Dermis blood vessel endothelial cell (primary cell): Measurements from ENCODE around the gene ZNRF1. TPM values are rescaled to one million over a fixed set of nuclear protein-coding genes. Genes with fewer than 3 reads are reported as not detected.
A peak's percentile ranks its signal among the peaks of the same experiment; 100 is the strongest.
"Not testable (repeated sequence)": the region's sequence is repeated elsewhere in the genome, so short reads cannot be mapped to it uniquely, and the experiment has no call there.

Experiments used
- DNase-seq: peaks from one replicate; pipeline ENCODE4 v3.0.0; 2010
- total RNA-seq: library from RNA; depleted of rRNA; stranded (reverse); fragments of >200 nt; gene quantifications from 2 replicates; pipeline ENCODE4 v1.2.3, GENCODE V29; 2014

The ZNRF1 gene
- total RNA-seq, 1 donor from 2014 or later, result 35.7 TPM

DNA sequence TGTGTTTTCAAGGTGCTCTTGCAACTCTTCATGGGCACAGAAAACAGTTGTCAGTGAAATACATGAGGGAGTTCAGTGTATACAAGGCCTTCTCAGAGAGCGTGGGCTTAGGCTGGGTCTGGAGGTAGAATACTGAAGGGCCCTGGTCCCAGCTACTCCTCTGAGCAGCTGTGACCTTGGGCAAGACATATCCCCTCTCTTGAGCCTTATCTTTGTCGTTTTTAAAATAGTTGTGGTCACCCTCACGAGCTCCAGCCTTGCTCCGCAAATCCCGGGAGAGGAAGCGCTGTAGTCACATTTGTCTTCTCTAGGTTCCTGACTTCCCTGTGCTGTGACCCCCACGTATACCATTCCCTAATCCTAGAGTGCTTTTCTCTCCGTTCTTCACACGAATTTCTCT is 3.6 kb downstream of the ZNRF1 start:
- no peak for DNase-seq

DNA sequence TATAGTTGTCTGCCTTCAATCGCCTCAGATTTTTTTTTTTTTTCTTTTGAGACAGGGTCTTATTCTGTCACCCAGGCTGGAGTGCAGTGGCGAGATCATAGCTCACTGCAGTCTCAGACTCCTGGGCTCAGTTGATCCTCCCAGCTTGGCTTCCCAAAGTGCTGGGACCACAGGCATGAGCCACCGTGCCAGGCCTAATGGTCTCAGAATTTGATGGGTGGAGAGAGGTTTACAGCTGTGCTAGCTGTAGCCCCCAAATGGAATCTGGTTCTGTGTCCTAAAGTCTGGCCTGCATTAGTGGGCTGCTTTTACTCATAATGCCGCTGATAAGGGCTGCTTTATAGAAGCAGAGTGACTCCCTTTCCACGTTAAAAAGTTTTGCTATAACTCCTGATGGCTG is 5.1 kb downstream of the ZNRF1 start:
- no peak for DNase-seq

DNA sequence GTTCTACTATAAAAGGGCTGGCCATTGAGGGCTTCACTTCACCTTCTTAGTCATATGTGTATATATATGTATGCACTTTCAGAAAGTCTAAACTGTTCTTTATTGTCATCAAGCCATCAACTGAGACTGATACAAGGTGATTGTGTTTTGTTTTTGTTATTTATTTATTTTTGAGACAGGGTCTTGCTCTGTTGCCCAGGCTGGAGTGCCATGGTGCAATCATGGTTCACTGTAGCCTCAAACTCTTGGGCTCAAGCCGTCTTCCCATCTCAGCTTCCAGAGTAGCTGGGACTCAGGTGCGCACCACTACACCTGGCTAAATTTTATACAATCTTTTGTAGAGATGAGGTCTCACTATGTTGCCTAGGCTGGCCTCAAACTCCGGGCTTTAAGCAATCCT is 5.6 kb downstream of the ZNRF1 start:
- no peak for DNase-seq

DNA sequence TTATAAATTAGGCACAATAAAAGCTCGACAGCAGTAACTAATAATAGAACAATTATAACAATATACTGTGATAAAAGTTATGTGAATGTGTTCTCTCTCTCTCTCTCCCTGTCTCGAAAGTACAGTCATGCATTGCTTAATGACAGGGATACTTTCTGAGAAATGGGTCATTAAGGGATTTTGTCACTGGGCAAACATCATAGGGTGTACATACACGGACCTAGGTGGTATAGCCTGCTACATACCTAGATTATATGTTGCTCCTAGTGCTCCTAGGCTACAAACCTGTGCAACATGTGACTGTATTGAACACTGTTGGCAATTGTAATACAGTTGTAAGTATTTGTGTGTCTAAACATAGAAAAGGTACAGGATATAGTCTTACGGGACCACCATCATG is 6.9 kb downstream of the ZNRF1 start:
- no peak for DNase-seq

DNA sequence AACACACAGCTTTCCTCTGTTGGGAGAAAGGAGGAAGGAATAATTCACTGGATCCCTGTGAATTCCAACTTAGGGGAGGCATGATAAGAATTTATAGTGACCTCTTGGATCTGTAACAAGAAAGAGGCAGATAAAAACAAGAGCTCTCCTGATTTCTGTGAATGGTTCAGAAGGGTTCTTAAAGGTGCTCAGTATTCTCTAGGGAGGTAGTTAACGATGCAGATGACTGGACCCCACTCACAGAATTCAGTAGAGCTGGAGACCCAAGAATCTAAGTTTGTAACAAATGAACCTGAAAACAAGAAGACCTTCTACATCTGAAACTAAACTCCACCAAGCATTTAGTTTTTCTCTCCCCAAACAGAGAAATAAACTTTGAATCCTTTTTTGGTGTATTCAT is 8.6 kb downstream of the ZNRF1 start:
- no peak for DNase-seq

DNA sequence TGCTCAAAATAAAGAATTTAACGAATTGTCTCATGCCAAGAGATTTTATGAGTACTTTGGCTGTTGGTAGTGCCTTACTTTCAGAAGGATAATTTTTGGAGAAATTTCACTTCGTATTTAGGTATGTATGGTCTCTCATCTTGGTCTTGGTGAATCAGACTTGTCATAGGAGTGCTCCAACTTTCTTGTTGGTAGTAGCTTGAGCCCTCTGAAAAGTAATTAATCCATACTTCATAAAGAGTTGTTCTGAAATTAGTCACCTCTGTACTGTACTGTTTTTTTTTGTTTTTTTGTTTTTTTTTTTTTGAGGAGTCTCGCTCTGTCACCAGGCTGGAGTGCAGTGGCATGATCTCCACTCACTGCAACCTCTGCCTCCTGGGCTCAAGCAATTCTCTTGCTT is 11.6 kb downstream of the ZNRF1 start:
- DNase-seq, result no peak

DNA sequence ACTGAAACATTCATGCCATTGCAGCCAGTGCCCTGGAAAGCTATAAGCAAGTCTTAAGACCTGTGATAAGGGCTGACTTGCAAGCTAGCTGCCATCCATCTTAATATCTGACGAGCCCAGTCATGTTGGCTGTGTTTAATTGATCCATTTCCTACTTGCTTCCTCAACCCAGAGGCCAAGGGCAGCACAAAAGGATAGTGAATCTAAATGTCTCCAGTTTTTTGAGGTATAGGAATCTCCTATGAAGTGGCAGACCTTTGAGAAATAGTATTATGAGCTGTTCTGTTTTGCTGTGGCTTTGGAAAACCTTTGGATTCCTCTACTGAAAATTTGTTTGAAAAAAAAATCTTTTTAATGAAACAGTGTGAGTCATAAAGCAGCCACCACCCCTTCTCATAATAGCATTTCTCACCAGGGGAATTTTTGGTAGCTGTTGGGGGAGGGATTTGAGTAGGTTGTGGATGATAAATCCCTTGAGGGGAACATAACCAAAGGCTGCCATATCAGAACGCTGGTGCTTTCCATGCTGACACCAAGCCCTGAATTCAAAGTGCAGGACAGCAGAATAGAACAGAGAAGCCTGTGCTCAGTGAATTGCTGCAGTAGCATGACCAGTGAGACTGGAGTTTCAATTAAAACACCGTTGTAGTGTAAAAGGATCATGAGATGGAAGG is 12.9 kb downstream of the ZNRF1 start:
- DNase-seq, result peak; percentile 81

DNA sequence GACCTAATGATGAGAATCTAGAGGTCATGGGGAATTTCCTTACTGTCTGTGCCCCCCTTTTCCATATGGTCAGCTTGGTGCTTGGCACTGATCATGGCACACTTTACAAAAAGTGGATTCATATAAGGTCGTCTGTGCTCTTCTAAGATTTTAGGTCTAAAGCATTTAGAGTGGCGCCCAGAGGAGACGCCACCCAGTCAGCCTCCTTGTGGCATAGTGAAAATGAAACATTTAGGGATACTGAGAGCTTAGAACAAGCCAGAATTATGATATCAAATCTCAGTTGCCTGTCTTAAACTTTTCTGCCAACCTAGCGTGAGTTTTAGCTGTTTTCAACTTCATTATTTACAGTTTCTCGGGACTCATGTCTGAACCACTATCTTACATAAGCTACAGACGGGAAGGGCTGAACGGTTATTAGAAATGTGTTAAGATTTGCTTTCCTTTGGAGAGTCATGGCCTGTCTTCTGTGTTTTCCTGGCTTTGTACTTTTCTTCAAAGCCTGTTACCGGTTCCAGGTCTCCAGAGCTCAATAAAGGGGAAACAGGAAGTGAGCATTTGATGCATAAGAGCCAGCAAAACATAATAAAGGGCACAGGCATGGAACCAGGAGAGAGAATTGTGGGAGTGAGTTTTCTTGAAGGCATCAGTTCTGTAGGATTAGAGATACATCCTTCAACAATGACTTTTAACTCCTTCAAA is 13.7 kb downstream of the ZNRF1 start:
- peak; percentile 86 for DNase-seq

DNA sequence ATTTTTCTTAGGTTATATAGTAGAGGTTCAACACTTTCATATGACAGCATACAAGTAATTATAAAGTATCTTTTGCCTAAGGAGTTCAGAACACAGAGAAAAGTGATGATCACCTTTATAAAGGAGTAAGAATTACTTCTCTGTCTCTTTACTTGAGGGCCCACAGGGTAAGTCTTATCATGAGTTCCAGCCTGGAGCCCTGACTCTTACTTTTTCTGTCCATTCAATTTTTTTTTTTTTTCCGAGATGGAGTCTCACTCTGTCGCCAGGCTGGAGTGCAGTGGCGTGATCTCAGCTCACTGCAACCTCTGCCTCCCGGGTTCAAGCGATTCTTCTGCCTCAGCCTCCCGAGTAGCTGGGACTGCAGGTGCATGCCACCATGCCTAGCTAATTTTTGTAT is 14.3 kb downstream of the ZNRF1 start:
- not testable (repeated sequence) for DNase-seq

DNA sequence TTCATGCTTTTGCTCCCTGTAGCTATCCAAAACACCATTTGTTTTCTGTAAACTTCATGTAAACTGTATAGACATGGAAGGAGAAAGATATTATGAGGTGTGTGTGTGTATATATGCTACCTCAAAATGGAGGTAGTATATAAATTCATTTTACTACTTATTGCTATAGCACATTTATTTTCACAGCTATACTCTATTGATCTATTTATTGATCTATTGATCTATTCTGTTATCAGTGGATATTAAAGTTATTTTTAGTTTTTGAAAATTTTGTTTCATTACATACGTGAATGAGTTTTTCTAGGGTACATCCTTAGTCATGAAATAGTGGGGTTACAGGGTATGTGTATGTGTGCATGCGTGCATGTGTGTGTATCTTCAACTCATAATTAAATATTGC is 15.5 kb downstream of the ZNRF1 start:
- DNase-seq, result no peak

DNA sequence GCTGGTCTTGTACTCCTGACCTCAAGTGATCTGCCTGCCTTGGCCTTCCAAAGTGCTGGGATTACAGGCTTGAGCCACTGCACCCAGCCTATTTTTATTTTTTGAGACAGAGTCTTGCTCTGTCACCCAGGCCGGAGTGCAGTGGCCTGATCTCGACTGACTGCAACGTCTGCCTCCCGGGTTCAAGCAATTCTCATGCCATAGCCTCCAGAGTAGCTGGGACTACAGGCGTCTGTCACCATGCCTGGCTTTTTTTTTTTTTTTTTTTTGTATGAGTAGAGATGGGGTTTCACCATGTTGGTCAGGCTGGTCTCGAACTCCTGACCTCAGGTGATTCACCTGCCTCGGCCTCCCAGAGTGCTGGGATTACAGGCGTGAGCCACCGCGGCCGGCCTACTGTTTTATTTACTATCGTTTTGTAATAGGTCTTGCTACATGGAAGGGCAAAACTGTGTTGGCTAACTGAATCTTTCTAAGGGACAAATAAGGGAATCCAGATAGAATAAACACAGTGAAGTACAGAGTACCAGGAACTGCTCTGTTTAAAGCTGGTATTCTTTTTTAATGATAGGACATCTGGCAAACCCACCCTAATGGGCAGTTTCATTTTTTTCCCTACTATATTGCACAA is 17.7 kb downstream of the ZNRF1 start:
- not testable (repeated sequence) for DNase-seq

DNA sequence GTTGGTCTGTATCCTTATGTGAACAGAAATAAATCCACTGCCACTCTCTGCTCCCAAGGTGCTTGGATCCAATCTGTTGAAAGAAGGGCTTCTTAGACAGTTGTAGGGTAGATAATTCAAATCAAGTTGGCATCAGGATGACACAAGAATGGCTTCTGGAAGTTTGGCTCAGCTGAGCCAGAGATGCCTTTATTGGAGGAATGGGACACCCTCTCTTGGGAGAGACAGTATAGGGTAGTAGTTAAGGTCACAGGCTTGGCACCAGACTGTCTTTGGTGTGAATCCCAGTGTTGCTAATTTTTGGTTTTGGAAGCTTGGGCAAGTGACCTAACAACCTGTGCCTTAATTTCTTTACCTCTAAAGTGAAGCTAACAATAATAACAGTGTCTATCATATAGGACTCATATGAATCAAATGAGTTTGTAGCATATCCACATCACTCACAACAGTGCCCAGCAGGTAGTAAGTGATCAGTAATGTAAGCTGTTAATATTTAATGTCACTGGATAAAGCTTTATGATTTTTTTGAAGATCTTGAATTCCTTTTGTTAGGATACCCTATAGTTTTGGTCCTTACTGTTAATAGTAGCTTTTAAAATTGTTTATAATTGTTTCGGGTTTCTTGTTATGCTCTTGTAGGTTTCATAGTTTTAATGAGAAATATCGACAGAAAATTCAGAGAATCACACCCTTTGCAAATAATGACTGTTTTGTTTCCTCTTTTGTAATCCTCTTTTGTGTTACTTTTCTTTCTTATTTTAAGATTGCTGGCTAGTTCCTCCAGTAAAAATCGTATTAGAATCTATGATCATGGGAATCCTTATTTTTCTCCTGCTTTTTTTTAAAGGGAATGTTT is 19.1 kb downstream of the ZNRF1 start:
- DNase-seq, result no peak

DNA sequence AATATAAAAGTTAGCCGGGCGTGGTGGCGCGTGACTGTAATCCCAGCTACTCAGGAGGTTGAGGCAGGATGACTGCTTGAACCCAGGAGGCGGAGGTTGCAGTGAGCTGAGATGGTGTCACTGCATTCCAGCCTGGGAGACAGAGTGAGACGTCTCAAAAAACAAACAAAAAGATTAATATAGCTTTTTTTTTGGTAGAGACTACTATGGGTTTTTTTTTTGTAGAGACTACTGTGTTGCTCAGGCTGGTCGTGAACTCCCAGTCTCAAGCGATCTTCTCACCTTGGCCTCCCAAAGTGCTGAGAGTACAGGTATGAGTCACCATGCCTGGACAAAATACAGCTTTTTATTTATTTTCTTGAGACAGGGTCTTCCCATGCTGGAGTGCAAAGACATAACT is 20.2 kb downstream of the ZNRF1 start:
- DNase-seq, result no peak

DNA sequence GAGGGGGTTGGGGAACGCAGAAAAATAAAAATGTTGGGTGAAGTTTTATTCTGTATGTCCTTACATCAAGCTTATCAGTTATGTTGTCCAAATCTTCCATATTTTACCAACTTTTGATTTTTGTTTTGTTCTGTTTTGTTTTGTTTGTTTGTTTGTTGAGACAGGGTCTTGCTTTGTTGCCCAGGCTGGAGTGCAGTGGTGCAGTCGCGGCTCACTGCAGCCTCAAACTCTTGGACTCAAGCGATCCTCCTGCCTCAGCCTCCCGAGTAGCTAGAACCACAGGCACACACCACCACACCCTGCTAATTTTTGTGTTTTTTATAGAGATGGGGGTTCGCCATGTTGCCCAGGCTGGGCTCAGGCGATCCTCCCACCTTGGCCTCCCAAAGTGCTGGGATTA is 20.8 kb downstream of the ZNRF1 start:
- no peak for DNase-seq

DNA sequence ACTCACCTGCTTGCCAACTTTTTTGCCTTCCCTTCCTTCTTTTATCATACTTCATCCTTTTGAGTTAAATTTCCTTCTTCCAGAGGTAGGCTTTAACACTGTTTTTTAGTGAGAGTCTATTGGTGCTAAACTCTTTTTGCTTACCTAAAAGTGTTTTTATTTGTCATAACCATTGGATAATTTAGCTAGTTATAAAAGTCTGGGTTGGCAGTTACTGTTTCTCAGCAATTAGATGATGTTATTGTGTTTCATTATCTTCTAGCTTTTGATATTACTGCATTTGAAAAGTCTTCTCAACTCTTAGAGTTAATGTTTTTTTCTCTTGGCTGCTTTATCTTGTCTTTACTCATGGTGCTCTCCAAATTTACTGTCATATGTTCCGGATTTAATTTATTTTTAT is 22.6 kb downstream of the ZNRF1 start:
- DNase-seq, result no peak

DNA sequence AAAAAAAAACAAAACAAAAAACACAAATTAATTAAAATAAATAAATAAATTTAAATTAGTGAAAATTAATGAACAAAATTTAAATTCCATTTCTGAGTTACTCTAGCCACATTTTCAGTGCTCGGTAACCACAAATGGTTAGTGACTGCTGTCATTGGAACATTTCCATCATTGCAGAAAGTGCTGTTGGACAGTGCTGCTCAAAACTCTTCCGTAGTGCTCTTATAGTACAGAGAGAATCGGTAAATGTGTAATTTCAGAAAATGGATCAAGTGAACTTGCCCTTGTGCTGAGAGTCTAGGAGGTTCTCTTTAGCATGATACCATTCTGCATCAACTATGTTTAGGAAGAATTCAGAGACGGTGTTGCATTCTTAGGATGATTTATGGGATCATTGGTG is 23.7 kb downstream of the ZNRF1 start:
- DNase-seq, result no peak

DNA sequence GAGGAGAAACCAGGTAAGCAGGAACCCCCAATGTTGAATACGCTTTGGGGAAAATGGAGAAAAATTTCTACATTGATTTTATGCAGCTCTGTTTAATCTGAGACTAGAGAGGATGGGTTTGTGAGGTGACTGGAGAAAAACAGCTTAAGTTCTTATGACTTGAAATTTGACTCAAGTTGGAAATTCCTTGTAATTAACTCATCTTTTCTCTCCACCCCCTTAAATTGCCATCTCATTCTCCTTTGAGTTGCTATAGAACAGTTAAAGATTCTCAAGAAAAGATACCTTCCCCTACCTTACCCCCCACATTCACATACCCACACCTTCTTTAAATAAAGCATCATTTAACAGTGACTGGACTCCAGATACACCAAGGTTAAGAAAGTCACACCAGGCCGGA is 24.2 kb downstream of the ZNRF1 start:
- DNase-seq, result no peak

DNA sequence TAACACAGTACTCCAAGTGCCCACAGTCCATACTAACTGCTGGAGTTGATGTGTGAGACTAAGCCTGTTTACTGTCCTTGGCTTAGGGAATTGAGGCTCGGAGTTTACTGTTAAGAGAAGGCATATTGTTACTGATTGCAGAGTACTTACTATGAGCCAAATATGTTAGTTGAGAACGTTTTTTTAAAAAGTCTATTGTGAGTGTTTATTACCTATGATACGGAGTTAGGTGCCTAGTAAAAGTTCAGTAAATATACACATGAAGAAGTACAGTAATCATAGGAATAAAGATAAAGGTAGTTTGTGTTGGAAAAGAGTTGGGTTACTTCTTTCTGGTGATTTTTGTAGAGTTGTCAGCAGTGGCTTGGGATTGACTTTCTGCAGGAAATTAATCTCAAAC is 25.4 kb downstream of the ZNRF1 start:
- DNase-seq, result no peak

DNA sequence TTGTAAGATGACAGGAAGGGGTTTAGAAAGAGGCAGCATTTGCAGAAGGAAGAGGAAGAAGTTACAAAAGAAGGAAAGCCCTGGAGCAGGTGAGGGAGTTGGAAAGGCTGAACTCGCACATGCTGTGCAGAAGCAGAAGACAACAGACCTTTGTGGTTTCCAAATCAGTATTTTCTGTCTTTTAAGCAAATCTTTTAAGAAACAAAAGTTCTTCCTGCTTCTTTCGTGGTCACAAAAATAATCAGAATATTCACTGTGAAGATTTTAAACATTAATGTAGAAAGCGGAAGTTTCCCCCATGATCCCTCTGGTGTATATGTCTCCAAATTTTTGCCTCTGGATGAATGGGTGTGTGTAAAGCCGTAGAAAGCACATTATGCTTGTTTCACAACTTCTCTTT is 25.8 kb downstream of the ZNRF1 start:
- DNase-seq, result no peak

DNA sequence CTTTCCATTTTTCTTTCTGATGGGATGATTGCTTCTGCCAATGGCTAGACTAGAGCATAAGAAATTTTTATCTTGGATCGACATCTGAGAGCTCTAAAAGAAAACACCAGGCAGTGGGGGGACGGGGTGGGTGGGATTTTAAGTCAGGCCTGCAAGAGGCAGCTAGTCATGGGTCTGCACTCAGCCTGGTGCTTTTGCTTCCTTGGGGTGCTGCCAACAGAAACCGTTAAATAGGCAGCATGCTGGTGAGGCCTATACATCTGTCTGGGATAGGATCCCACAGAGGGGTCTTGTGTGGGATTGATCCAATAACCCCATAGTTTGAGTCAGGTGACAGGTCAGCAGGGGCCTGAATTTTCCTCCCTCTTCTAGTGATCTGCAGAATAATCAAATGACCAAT is 26.9 kb downstream of the ZNRF1 start:
- no peak for DNase-seq

DNA sequence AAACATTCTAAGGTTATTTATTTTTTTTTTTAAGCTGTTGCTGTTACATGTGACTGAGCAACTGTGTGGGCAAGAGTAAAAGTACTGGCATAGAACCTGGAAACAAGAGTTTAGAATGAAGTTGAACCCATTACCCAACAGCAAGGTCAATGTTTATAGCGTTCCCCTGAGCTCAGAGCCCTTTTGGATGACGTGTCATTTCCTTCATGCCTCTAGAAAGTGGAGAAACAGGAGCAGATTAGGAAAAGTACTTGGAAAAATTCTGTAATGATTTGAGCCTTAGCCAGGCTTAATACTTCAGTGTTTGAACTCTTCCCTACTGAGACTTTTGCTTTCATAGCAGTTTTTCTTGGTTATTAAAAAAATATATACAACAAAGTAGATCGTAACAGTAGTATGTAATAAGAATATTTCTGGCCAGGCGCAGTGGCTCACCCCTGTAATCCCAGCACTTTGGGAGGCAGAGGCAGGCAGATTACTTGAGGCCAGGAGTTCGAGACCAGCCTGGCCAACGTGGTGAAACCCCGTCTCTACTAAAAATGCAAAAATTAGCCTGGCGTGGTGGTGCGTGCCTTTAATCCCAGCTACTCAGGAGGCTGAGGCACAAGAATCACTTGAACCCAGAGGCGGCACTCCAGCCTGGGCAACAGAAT is 27.5 kb downstream of the ZNRF1 start:
- DNase-seq, result peak; percentile 94

DNA sequence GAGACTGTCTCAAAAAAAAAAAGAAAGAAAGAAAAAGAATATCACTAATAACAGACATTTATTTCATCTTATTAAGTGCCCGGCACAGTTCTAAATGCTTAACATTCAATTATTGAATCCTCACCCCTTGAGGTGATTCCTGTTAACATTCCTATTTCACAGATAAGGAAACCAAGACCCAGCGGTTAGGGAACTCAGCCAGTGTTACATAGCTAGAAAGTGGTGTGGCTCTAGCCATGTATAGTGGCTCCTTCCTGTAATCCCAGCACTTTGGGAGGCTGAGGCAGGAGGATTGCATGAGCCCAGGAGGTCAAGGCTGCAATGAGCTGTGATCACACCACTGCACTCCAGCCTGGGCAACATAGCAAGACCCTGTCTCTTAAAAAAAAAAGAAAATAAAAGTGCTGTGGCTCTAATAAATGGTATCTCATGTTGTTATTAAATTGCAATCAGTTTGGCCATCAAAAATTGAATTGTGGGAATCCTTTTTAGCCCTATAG is 28.1 kb downstream of the ZNRF1 start:
- DNase-seq, result no peak
